HepG2 (cell line): Measurements from ENCODE around the gene DNMT1. TPM values are rescaled to one million over a fixed set of nuclear protein-coding genes. Genes with fewer than 3 reads are reported as not detected.

ENCODE experiments used
- AGO2 ChIP-seq: fragments of 200-400 bp; formaldehyde crosslinking; optimal IDR thresholded peaks from 2 replicates; pipeline ENCODE3; 2017; ENCODE audit warnings: mild to moderate bottlenecking, low read depth, low read length, moderate library complexity
- AKAP8 ChIP-seq: sonication (generic); formaldehyde crosslinking; IDR thresholded peaks from 2 replicates; pipeline ENCODE4 v1.5.1; 2020; ENCODE audit warnings: mild to moderate bottlenecking, missing genetic modification reagents
- GTF3A ChIP-seq: sonication (generic); formaldehyde crosslinking; conservative IDR thresholded peaks from 2 replicates; pipeline ENCODE4 v1.4.0; 2020; ENCODE audit warnings: mild to moderate bottlenecking, missing genetic modification reagents
- NFKBIZ ChIP-seq: IDR thresholded peaks from 2 replicates; pipeline ENCODE4 v1.6.1; 2018; ENCODE audit warnings: missing genetic modification reagents, missing compliant biosample characterization
- RBM22 ChIP-seq: fragments of 200-400 bp; formaldehyde crosslinking; optimal IDR thresholded peaks from 2 replicates; pipeline ENCODE3; 2017; ENCODE audit warnings: mild to moderate bottlenecking, low read length, moderate library complexity
- ZNF407 ChIP-seq: sonication (generic); formaldehyde crosslinking; IDR thresholded peaks from one replicate; pipeline ENCODE4 v1.5.1; 2020; ENCODE audit warnings: mild to moderate bottlenecking, missing genetic modification reagents; ENCODE audit errors: not compliant biosample characterization
- ZNF609 ChIP-seq: sonication (generic); formaldehyde crosslinking; IDR thresholded peaks from 2 replicates; pipeline ENCODE4 v1.4.0; 2020; ENCODE audit warnings: mild to moderate bottlenecking, missing genetic modification reagents, borderline replicate concordance
- polyA plus RNA-seq, 8 experiments: library from polyadenylated mRNA; depleted of rRNA in 3 of 8; stranded (reverse) in 7 of 8; unstranded in 1 of 8; fragments of >200 nt; fragmentation: Illumina TruSeq in 4 of 8; extraction: Trizol in 4 of 8; gene quantifications; 2 replicates each; pipeline versions ENCODE4 v1.2.1 to v1.2.3, GENCODE V29; 2011 to 2016; ENCODE audit warnings: low read depth in 4 of 8, missing spikeins in 1 of 8, mixed read lengths in 1 of 8; ENCODE audit not compliant: insufficient read depth in 1 of 8
- total RNA-seq, 5 experiments: library from RNA; depleted of rRNA; stranded (reverse); fragments of >200 nt; fragmentation: Illumina TruSeq; extraction: Trizol; gene quantifications; 2 replicates each; pipeline ENCODE4 v1.2.3, GENCODE V29; 2016; ENCODE audit warnings: low read depth in 1 of 5
- TF ChIP-seq, protein P1 (sequence below): sonication (generic); formaldehyde crosslinking; IDR thresholded peaks from 2 replicates; pipeline ENCODE4 v1.5.0; 2020; ENCODE audit warnings: missing genetic modification reagents
- TF ChIP-seq, protein P2 (sequence below): sonication (generic); formaldehyde crosslinking; conservative IDR thresholded peaks from 2 replicates; pipeline ENCODE4 v1.4.0; 2020; ENCODE audit warnings: missing genetic modification reagents
- TF ChIP-seq, protein P3 (sequence below): IDR thresholded peaks from 2 replicates; pipeline ENCODE4 v1.6.1; 2012; ENCODE audit warnings: inconsistent platforms

The DNMT1 gene
- total and polyA plus RNA-seq, 2 of the 13 experiments (the other 11 are each of a cell fraction or from before 2014, with no cell fraction given), result 31.2 to 91.1 TPM

- TF ChIP-seq AKAP8 (CRISPR knock-in tag) (peak; percentile 92), ZNF609 (CRISPR knock-in tag) (no peak), AGO2 (peak; percentile 97), NFKBIZ (CRISPR knock-in tag) (no peak), GTF3A (CRISPR knock-in tag) (no peak), RBM22 (peak; percentile 2), ZNF407 (no peak)
- TF ChIP-seq, protein P1, sequence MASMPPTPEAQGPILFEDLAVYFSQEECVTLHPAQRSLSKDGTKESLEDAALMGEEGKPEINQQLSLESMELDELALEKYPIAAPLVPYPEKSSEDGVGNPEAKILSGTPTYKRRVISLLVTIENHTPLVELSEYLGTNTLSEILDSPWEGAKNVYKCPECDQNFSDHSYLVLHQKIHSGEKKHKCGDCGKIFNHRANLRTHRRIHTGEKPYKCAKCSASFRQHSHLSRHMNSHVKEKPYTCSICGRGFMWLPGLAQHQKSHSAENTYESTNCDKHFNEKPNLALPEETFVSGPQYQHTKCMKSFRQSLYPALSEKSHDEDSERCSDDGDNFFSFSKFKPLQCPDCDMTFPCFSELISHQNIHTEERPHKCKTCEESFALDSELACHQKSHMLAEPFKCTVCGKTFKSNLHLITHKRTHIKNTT (CRISPR knock-in tag), result no peak
- TF ChIP-seq, protein P2, sequence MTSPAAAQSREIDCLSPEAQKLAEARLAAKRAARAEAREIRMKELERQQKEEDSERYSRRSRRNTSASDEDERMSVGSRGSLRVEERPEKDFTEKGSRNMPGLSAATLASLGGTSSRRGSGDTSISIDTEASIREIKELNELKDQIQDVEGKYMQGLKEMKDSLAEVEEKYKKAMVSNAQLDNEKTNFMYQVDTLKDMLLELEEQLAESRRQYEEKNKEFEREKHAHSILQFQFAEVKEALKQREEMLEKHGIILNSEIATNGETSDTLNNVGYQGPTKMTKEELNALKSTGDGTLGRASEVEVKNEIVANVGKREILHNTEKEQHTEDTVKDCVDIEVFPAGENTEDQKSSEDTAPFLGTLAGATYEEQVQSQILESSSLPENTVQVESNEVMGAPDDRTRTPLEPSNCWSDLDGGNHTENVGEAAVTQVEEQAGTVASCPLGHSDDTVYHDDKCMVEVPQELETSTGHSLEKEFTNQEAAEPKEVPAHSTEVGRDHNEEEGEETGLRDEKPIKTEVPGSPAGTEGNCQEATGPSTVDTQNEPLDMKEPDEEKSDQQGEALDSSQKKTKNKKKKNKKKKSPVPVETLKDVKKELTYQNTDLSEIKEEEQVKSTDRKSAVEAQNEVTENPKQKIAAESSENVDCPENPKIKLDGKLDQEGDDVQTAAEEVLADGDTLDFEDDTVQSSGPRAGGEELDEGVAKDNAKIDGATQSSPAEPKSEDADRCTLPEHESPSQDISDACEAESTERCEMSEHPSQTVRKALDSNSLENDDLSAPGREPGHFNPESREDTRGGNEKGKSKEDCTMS (CRISPR knock-in tag), result no peak
- TF ChIP-seq, protein P3, sequence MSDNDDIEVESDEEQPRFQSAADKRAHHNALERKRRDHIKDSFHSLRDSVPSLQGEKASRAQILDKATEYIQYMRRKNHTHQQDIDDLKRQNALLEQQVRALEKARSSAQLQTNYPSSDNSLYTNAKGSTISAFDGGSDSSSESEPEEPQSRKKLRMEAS, result peak; percentile 26; the same call in 1 of the 2 replicates
These were observed 80.6 kb downstream of the DNMT1 start (continued) for GRCh38 chr19:10113964-10114650.
